Spleen (tissue), 11 donors: ENCODE measurements around the gene AMT. TPM values are rescaled to one million over a fixed set of nuclear protein-coding genes. Genes with fewer than 3 reads are reported as not detected.

Experiments
- DNase-seq: peaks from one replicate; pipeline ENCODE4 v3.0.0-alpha.2; 2020
- H3K27ac ChIP-seq, 8 donors: fragments of 200-600 bp; sonication (generic) in 7 of 8; 1 replicate in 4 of 8; 2 replicates in 4 of 8; pipeline versions ENCODE4 v1.5.0 to v1.8.0; 2016 to 2021; ENCODE audit warnings: inconsistent platforms in 4 of 8, mild to moderate bottlenecking in 4 of 8, moderate library complexity in 1 of 8
- H3K27me3 ChIP-seq, 7 donors: fragments of 200-600 bp; sonication (generic) in 6 of 7; replicated peaks in 1 of 7; 1 replicate in 4 of 7; 2 replicates in 3 of 7; pipeline versions ENCODE4 v1.5.0 to v1.8.0; 2016 to 2021; ENCODE audit warnings: inconsistent platforms in 3 of 7, mild to moderate bottlenecking in 1 of 7
- H3K36me3 ChIP-seq, 6 donors: fragments of 200-600 bp; sonication (generic) in 5 of 6; 1 replicate in 4 of 6; 2 replicates in 2 of 6; pipeline versions ENCODE4 v1.5.0 to v1.8.0; 2016 to 2021; ENCODE audit warnings: inconsistent platforms in 2 of 6
- H3K4me1 ChIP-seq, 6 donors: fragments of 200-600 bp; sonication (generic) in 5 of 6; 1 replicate in 3 of 6; 2 replicates in 3 of 6; pipeline versions ENCODE4 v1.5.0 to v1.8.0; 2016 to 2021; ENCODE audit warnings: inconsistent platforms in 3 of 6
- H3K4me3 ChIP-seq, 8 donors: fragments of 200-600 bp; sonication (generic) in 7 of 8; 1 replicate in 4 of 8; 2 replicates in 4 of 8; pipeline versions ENCODE4 v1.5.0 to v1.8.0; 2016 to 2021; ENCODE audit warnings: inconsistent platforms in 4 of 8, mild to moderate bottlenecking in 4 of 8, moderate library complexity in 2 of 8
- H3K9me3 ChIP-seq, 8 donors: fragments of 200-600 bp; sonication (generic) in 7 of 8; 1 replicate in 4 of 8; 2 replicates in 4 of 8; pipeline versions ENCODE4 v1.5.0 to v1.8.0; 2016 to 2021; ENCODE audit warnings: inconsistent platforms in 4 of 8
- POLR2A ChIP-seq, 3 donors: fragments of 450-650 bp; IDR thresholded peaks; one replicate each; pipeline ENCODE4 v1.5.1; 2017; ENCODE audit warnings: antibody characterized with exemption in 3 of 3, mild to moderate bottlenecking in 1 of 3
- POLR2AphosphoS5 ChIP-seq, 3 donors: sonication (generic); formaldehyde crosslinking; IDR thresholded peaks; one replicate each; pipeline ENCODE4 v1.5.1; 2017; ENCODE audit warnings: antibody characterized with exemption in 3 of 3
- WGBS, 5 donors: extraction: QIAGEN DNeasy Blood & Tissue Kit in 3 of 5; methylation state at CpG; one replicate each; pipeline versions ENCODE4 v1.1.5 to v1.1.7; 2013 to 2018; 5-methylcytosine and 5-hydroxymethylcytosine counted together
- intact Hi-C: fragments of 100-400 bp; cut with DNase I; formaldehyde crosslinking; loops from one replicate; pipeline ENCODE4 v1.15.0; 2023; ENCODE audit warnings: low total_unique reads
- polyA plus RNA-seq, 3 donors: library from polyadenylated mRNA; stranded (reverse); fragments of 200-250 nt; gene quantifications; one replicate each; pipeline ENCODE4 v1.2.1, GENCODE V29; 2013
- total RNA-seq, 7 donors: library from RNA; depleted of rRNA in 3 of 7; stranded (reverse); fragments of >200 nt in 3 of 7; fragmentation: NEBNext Ultra II Directional in 4 of 7; extraction: Animal tissue kit (Norgen Biotek cat#: 25700) in 4 of 7; gene quantifications; one replicate each; pipeline versions ENCODE4 v1.1.0 to v1.2.1, GENCODE V29; 2016 to 2021
- TF ChIP-seq, protein P1 (sequence below), 11 experiments: fragments of 200-600 bp in 7 of 11; fragments of 450-650 bp in 4 of 11; sonication (generic) in 4 of 11; IDR thresholded peaks in 8 of 11; conservative IDR thresholded peaks in 3 of 11; 1 replicate in 7 of 11; 2 replicates in 4 of 11; pipeline versions ENCODE4 v1.4.0 to v1.8.0; 2016 to 2021; ENCODE audit warnings: antibody characterized with exemption in 11 of 11, inconsistent platforms in 4 of 11, mild to moderate bottlenecking in 1 of 11
- donor health status: healthy with polysubstance abuse.
- donor health status: DM: no; HTN: no; CAD: no; lungs with moderate emphysema.
- donor health status: DM: no; HTN: no; CAD: no.
- donor health status: Bipolar disorder and iron deficiency.
- donor health status: healthy.
- donor health status: DM: no; HTN: no; CAD: no.
- donor health status: DM: yes; HTN: yes; CAD: no.

Gene AMT
- total and polyA plus RNA-seq, 10 donors = 4.2 to 35.0 (median 10.6) TPM

DNA sequence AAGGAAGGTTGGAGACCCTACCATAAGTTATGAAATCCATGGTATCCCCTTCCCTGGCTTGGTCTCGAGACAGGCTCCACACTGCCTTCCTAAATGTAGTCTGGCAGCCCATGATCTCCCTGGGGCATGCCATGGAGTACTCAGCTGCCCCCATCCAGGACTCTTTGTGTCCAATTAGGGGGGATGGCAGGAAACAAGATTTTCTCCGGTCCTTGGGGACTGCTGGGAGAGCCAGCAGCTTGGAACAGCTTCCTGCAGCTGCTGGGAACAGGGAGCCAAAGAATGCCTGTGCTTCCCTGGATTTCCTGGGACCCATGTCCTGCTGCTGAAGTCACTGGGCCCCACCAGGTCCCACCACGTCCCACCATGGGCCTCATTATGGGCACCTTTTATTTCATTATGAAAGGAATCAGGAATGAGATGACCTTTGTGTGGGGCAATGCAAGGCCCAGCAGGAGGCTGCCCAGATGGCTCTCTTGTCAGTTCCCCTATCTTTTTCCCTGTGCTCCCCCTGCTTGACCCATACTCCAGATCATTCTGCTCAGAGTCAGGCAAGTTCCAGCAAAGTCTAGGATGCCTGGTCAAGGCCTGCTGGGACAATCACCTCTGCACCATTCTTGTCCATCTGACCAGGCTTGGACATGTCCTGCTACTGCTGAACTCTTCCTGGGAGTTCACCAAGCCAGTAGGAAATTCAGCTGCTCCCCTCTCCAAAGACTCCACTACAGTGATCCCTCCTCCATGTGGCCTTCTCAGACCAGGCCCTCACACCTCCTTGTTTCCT lies 32.8 kb upstream of the AMT start:
- intact Hi-C loops = no loop called here
- no peak for DNase-seq

DNA sequence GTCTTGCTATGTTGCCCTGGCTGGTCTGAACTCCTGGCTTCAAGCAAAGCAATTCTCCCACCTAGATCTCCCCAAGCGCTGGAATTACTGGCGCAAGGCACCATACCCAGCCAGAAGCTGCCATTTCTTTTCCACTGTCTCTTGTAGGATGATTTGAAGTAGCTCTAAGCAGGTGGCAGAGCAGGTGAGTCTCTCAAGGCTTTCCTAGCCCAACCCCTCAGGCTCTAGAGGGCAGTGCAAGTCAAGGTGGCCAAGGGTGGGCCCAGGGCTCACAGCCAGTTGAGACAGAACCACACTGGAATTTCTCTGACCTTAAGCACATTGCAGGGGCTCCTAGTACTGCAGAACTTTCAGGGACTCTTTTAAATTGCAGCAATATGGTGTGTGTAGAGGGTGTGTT lies 32.2 kb upstream of the AMT start:
- WGBS, 5 donors = 86 to 100% (median 95%) methylated on average over 2 of the region's 2 CpGs
- Histone ChIP-seq H3K27ac (peak overlapping the region in 1 of 8 donors; percentile 41), H3K4me1 (peaks cover 0 to under 1% (median 0%) of the 10 kb centered on the region in 6 donors), H3K4me3 (no peak overlapping the region), H3K9me3 (no peaks in the 10 kb centered on the region), H3K27me3 (no peaks in the 10 kb centered on the region), H3K36me3 (no peaks in the 10 kb centered on the region)
- intact Hi-C loops = no loop called here
- DNase-seq = no peak
- TF ChIP-seq POLR2A (IDR thresholded peaks at IDR 0.05) (no peak), POLR2AphosphoS5 (IDR thresholded peaks at IDR 0.05) (no peak)
- TF ChIP-seq, protein P1, sequence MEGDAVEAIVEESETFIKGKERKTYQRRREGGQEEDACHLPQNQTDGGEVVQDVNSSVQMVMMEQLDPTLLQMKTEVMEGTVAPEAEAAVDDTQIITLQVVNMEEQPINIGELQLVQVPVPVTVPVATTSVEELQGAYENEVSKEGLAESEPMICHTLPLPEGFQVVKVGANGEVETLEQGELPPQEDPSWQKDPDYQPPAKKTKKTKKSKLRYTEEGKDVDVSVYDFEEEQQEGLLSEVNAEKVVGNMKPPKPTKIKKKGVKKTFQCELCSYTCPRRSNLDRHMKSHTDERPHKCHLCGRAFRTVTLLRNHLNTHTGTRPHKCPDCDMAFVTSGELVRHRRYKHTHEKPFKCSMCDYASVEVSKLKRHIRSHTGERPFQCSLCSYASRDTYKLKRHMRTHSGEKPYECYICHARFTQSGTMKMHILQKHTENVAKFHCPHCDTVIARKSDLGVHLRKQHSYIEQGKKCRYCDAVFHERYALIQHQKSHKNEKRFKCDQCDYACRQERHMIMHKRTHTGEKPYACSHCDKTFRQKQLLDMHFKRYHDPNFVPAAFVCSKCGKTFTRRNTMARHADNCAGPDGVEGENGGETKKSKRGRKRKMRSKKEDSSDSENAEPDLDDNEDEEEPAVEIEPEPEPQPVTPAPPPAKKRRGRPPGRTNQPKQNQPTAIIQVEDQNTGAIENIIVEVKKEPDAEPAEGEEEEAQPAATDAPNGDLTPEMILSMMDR (IDR thresholded peaks at IDR 0.05 in 8 of 11, conservative IDR thresholded peaks at IDR 0.05 in 3 of 11) = no peak

More for the DNA sequence above, 32.8 kb upstream of the AMT start:
- 65 to 89% (median 75%) methylated on average over 3 of the region's 3 CpGs for WGBS, 5 donors
- Histone ChIP-seq H3K27me3 (no peaks in the 10 kb centered on the region), H3K4me3 (no peak overlapping the region), H3K4me1 (no peaks in the 10 kb centered on the region), H3K36me3 (no peaks in the 10 kb centered on the region), H3K27ac (peak overlapping the region in 2 of 8 donors; percentile 17 to 41), H3K9me3 (no peaks in the 10 kb centered on the region)
- TF ChIP-seq POLR2A (IDR thresholded peaks at IDR 0.05) (no peak), POLR2AphosphoS5 (IDR thresholded peaks at IDR 0.05) (no peak)
- TF ChIP-seq, protein P1 (IDR thresholded peaks at IDR 0.05 in 8 of 11, conservative IDR thresholded peaks at IDR 0.05 in 3 of 11) = no peak

- intact Hi-C loops = no loop called here
- no peak for DNase-seq
- no peaks in the 10 kb centered on the region for H3K9me3 ChIP-seq
Observed at GRCh38 chr3:49453621-49454020, 31.3 kb upstream of the AMT start.

GRCh38 chr3:49445391-49445790 lies 23.1 kb upstream of the AMT start:
- intact Hi-C loops = loop anchor here (10.0 kb wide), 2 partner anchors 111 to 151 kb away; no protein-coding TSS in a partner anchor
- Histone ChIP-seq H3K4me1 (peaks cover 12 to 51% (median 27%) of the 10 kb centered on the region in 6 donors), H3K27me3 (no peaks in the 10 kb centered on the region), H3K9me3 (no peaks in the 10 kb centered on the region), H3K36me3 (no peaks in the 10 kb centered on the region), H3K4me3 (no peak overlapping the region), H3K27ac (peak overlapping the region in 6 of 8 donors; percentile 36 to 86 (median 82))
- TF ChIP-seq, protein P1 (IDR thresholded peaks at IDR 0.05 in 8 of 11, conservative IDR thresholded peaks at IDR 0.05 in 3 of 11) = no peak
- TF ChIP-seq POLR2A (IDR thresholded peaks at IDR 0.05) (no peak), POLR2AphosphoS5 (IDR thresholded peaks at IDR 0.05) (no peak)
- 91 to 99% (median 96%) methylated on average over 5 of the region's 5 CpGs for WGBS, 5 donors
- DNase-seq = no peak

More at GRCh38 chr3:49453621-49454020, 31.3 kb upstream of the AMT start:
- H3K4me3 ChIP-seq = no peak overlapping the region
- TF ChIP-seq, protein P1 (IDR thresholded peaks at IDR 0.05 in 8 of 11, conservative IDR thresholded peaks at IDR 0.05 in 3 of 11) = no peak
- no peak for TF ChIP-seq POLR2AphosphoS5 (IDR thresholded peaks at IDR 0.05)
- H3K36me3 ChIP-seq = no peaks in the 10 kb centered on the region
- peaks cover 0 to 9% (median 6%) of the 10 kb centered on the region in 6 donors for H3K4me1 ChIP-seq
- WGBS, 5 donors = 93 to 97% (median 95%) methylated on average over 4 of the region's 4 CpGs
- no peak overlapping the region for H3K27ac ChIP-seq
- H3K27me3 ChIP-seq = no peaks in the 10 kb centered on the region
